GM18858 (cell line): ENCODE data around the gene PHACTR3.
"Not testable (repeated sequence)": the region's sequence is repeated elsewhere in the genome, so short reads cannot be mapped to it uniquely, and the experiment has no call there.

ENCODE experiments used
- ATAC-seq: cut with Tn5 transposase; IDR thresholded peaks from one replicate; pipeline ENCODE4 v1.9.1; 2021; ENCODE audit not compliant: unreplicated experiment

PHACTR3 gene

GRCh38 chr20:59618585-59618984, 14.2 kb downstream of the PHACTR3 start:
- not testable (repeated sequence) for ATAC-seq

GRCh38 chr20:59620860-59621505, 16.6 kb downstream of the PHACTR3 start:
- no peak for ATAC-seq

DNA sequence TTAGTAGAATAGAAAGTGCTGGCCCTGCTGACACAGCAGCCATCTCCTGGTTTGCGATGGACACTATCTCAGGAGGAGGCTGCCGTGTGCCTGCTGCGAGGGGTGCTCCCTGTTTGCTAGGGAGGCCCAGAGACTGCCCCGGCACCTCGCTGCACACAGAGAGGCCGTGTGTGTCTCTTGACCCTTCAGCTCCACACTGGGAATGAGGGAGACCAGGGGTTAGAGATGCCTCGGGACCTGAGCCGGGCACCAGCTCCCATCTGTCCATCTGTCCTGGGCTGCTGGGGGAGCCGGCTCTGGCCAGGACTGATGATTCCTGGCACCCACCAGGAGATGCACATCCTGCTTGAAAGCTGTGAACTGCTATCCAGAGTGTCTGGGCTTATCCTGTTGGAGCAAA, 18.2 kb downstream of the PHACTR3 start:
- no peak for ATAC-seq

DNA sequence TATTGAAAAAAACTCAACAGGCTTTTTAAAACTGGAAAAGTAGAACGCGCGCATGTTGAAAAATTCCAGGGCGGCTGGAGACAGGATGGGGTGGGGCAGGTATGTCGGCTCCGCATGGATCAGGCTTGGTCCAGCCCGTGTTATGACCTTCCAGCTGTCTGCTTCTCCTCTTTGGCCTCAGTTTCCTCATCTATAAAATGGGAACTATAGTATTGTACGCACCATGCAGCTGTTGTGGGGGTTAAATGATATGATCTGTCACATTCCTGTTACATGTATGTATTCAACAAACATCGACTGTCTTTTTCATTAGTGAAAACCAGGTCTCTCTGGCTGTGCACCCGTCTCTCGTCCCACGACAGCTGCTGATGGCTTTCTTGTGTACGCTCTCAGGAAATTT, 18.8 kb downstream of the PHACTR3 start:
- no peak for ATAC-seq

DNA sequence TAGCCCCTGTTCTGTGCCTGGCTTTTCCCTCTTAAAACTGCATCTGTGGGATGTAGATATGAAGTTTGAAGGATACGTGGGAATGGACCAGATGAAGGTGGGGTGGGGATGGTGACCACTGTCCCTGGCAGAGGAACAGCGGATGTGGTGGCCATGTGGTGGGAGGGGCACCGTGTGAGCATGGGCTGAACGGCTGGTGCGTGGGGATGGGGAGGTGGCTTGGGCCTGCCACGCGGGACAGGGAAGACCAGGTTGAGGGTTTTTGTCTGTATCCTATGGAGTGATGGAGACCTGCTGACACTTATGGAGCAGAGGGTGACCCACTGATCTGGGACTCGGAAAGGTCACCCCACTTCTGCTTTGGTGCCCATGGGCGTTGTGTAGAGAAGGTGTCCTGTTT, 19.2 kb downstream of the PHACTR3 start:
- no peak for ATAC-seq

DNA sequence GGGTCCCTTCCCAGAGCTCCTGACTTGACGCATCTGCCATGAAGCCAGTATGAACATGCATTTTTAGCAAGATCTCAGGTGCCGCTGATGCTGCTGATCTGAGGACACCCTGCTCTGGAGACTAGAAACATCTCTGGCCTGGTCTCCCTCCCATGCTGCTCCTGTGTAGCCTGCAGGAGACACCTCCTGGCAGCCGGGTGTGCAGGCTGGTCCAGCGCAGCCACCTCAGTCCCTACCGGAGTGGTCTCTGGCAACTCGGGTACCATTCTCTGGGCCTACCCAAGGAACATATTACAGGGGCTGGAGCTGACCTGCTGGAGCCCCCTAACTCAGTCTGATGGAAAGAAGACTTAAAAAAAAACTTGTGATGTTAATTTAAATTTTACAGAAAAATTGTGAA, 20.1 kb downstream of the PHACTR3 start:
- ATAC-seq = no peak

DNA sequence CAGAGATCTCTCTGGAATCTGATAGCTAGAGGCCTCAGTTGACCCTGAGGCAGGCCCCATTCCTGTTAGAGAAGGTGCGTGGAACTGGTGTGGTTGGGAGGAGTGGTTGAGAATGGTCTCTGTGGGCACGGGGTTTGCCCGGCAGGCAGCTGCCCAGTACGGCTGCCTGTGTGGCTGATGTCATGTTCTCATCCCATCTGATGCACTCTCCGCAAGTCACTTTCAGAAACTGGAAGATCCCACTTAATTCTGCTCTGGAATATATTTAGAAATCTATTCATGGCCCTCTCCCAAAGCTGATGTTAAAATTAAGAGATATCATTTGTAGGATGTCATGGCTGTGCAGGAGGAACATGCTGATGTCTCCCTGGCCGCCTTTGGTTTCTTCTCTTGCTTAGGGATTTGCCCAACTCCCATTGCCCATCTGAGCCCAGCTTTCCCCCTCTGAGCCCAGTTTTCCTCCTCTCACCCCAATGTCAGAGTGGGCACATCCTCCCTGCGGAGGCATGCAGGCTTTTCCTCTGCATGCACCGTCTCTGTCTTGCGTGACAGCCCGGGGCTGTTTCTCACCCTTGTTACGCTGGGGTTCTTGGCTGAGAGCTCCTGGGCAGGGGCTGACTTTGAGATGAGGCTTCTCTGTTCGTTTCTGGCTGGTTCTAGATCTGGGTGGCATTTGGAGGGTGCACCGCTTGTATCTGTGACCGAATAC, 21.0 kb downstream of the PHACTR3 start:
- ATAC-seq = no peak

- no peak for ATAC-seq
Observed at GRCh38 chr20:59627298-59627697, 23.0 kb downstream of the PHACTR3 start.

GRCh38 chr20:59628171-59628570, 23.8 kb downstream of the PHACTR3 start:
- no peak for ATAC-seq

GRCh38 chr20:59629141-59630045, 25.1 kb downstream of the PHACTR3 start:
- ATAC-seq = no peak

GRCh38 chr20:59630526-59630925, 26.2 kb downstream of the PHACTR3 start:
- no peak for ATAC-seq

DNA sequence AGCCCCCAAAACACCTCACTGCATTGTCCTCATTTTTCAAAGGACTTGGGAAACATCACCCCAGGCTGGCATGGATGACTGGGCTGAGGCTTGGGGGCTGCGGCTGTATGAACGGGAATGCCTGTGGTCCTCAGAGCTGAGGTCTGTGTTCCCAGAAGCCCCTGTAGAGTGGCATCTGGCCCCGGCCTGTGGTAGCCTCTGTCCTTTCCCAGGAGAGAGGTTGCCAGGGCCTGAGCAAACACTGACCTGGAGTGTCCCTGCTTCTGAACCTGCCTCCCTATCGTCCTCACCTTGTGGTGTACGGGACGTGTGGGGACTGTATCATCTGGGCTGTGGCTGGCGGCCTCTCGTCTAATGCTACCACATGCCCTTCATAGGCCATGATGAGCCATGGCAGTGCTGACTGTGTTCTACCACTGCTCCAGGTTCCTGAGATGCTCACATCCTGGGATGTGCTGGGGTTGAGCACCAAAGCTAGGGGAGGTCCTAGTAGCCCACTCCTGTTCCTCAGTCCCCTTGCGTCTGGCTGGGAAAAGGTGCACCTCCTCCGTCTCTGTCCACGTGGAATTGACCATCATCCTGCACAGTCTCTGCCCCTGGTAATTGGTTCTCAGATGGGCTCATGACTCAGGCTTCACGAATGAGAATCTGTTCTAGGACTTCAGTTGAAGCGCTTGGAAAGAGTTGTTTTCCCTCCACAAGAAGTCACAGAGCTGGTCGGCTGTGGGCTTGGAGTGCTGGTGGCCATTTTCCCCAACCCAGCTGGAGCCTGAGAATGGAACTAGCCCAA, 27.6 kb downstream of the PHACTR3 start:
- ATAC-seq = no peak

GRCh38 chr20:59632541-59633113, 28.3 kb downstream of the PHACTR3 start:
- no peak for ATAC-seq

- no peak for ATAC-seq
Observed at GRCh38 chr20:59633656-59634251, 29.4 kb downstream of the PHACTR3 start.

GRCh38 chr20:59634435-59635005, 30.2 kb downstream of the PHACTR3 start:
- no peak for ATAC-seq

DNA sequence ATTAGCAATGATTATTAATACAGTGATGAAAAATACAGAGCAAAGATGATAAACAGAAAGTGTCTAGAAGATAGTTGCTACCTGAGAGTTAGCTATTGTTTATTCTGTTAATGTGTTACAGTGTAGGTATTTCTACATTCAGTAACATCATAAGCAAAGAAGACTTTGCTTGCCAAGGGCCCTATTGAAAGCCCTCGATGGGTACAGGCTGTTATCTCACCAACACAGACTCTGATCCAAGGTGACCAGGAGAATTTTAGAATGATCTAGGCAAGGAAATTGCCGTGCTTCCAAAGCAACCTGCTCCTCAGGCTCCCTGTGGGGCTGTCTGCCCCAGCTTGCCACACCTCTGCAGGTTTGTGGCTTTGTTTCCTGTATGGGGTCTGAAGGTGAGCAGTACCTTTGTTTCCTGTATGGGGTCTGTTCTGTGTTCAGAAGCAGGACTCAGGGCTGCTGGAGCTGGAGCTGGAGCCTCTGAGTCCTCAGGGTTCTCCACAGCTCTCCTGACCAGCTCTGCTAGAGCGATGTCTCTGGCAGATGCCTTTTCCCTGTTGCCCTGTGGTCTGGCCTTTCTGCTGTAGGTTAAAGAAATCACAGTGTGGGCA, 32.5 kb downstream of the PHACTR3 start:
- ATAC-seq = no peak

DNA sequence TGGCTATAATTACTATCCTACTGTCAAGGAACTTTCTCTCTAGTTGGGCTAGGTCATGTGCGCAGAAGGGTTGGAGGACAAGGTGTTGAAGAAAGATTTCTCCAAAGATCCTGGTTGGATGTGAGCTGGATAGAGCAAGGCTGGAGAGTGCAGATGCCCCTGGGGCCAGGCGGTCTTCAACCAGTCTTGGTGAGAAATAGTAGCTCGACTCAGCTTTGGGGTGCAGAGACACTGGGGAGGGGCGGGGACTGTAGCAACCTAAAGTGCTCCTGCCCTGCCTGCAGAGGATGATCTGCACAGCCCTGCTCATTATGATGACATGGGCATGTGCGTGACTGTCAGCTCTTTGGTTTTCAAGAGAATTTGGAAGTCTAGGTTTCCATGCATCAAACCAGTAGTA, 35.9 kb downstream of the PHACTR3 start:
- ATAC-seq = no peak

- no peak for ATAC-seq
Observed at GRCh38 chr20:59643615-59644061, 39.3 kb downstream of the PHACTR3 start.

DNA sequence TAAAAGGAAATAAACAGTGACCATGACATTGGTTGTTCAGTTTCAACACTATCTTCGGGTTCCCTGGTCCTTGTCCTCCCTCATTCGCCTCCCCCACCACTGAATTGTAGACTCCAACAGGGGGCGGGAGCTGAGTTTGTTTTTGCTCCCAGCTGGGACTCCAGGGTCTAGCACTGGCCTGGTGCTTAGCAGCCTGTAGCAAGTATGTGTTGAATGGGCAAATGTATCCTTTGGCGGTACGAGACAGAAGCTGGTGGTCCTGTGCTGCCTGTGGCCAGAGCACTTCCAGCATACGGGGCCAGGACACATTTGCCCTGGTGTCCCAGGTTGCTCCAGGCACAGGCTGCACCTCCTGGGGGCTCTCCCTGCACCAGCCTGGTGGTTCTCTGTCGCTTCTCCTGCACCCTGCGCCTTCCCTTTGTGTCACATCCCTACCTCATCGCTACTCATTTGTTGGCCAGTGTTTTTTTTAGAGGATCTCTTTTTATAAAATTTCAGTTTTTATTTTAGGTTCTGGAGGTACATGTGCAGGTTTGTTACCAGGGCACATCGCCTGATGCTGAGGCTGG, 40.1 kb downstream of the PHACTR3 start:
- no peak for ATAC-seq
